Lung microvascular endothelial cell (primary cell): Measurements from ENCODE around the gene KIF6. TPM values are rescaled to one million over a fixed set of nuclear protein-coding genes. Genes with fewer than 3 reads are reported as not detected.
"Not testable (repeated sequence)": the region's sequence is repeated elsewhere in the genome, so short reads cannot be mapped to it uniquely, and the experiment has no call there.

Source experiments
- DNase-seq, 2 donors: peaks; one replicate each; pipeline versions ENCODE4 v3.0.0 to v3.0.0-alpha.2; 2010; ENCODE audit warnings: low read depth in 2 of 2
- total RNA-seq: library from RNA; depleted of rRNA; stranded (reverse); fragments of >200 nt; gene quantifications from 2 replicates; pipeline ENCODE4 v1.2.1, GENCODE V29; 2014

KIF6 gene
- total RNA-seq, 1 donor from 2014 or later, result 0.40 TPM

GRCh38 chr6:39294899-39295298 is 430.3 kb downstream of the KIF6 start:
- no peak for DNase-seq

GRCh38 chr6:39294133-39294532 is 431.1 kb downstream of the KIF6 start:
- no peak for DNase-seq

GRCh38 chr6:39292637-39293036 is 432.6 kb downstream of the KIF6 start:
- no peak for DNase-seq

GRCh38 chr6:39289490-39289889 is 435.7 kb downstream of the KIF6 start:
- DNase-seq, result no peak

- no peak for DNase-seq
Measured at GRCh38 chr6:39287601-39288000, 437.6 kb downstream of the KIF6 start.

GRCh38 chr6:39286596-39286995 is 438.6 kb downstream of the KIF6 start:
- DNase-seq, result not testable (repeated sequence)

- no peak for DNase-seq
Measured at GRCh38 chr6:39282774-39283173, 442.4 kb downstream of the KIF6 start.

- no peak for DNase-seq
Measured at GRCh38 chr6:39281312-39281980, 443.8 kb downstream of the KIF6 start.

GRCh38 chr6:39280247-39280731 is 444.9 kb downstream of the KIF6 start:
- peak; percentile 16 to 29 for DNase-seq

Other genes with a start within 250 kb of the KIF6 start
- gene DAAM2, start 67.0 kb upstream of the KIF6 start, total RNA-seq, result 0.20 and 0.22 TPM in 2 replicates
- 6.1 and 8.1 TPM in 2 replicates for gene MOCS1, start 209.1 kb upstream of the KIF6 start, total RNA-seq